ENCODE data around the gene HS6ST2.

DNA sequence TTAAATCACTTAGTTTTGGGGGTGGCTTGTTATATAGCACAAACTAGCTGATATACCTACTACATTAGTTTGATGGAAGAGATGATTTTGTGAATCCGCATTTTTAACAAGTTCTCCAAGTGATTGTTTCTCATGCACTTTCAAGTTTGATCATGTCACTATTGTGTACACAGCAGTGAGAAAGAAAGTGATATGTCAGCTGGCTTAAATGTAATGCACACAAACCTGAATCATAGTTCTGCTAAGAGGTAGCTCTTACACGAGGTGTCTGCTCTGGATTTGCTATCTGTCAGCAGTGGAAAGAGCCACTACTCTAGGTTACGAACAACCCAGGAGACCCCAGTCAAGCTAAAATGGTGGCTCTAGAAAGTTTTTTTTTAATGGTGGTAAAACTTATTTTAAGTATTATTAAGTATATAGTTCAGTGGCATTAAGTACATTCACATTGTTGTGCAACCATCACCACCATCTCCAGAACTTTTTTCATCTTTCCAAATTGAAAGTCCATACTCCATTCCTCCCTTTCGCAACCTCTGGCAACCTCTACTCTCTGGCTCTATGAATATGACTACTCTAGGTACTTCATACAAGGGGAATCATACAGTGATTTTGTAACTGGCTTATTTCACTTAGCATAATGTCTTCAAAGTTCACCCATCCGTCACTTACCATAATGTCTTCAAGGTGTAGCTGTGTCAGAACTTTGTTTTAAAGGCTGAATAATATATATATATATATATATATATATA lies 147.3 kb downstream of the HS6ST2 start:
- TF ChIP-seq, protein P1, sequence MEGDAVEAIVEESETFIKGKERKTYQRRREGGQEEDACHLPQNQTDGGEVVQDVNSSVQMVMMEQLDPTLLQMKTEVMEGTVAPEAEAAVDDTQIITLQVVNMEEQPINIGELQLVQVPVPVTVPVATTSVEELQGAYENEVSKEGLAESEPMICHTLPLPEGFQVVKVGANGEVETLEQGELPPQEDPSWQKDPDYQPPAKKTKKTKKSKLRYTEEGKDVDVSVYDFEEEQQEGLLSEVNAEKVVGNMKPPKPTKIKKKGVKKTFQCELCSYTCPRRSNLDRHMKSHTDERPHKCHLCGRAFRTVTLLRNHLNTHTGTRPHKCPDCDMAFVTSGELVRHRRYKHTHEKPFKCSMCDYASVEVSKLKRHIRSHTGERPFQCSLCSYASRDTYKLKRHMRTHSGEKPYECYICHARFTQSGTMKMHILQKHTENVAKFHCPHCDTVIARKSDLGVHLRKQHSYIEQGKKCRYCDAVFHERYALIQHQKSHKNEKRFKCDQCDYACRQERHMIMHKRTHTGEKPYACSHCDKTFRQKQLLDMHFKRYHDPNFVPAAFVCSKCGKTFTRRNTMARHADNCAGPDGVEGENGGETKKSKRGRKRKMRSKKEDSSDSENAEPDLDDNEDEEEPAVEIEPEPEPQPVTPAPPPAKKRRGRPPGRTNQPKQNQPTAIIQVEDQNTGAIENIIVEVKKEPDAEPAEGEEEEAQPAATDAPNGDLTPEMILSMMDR (IDR thresholded peaks at IDR 0.05; ENCODE audit: low read depth, low read length, poor library complexity, severe bottlenecking) = no peak
- no peak for TF ChIP-seq EZH2phosphoT487 (IDR thresholded peaks at IDR 0.05; ENCODE audit: borderline replicate concordance, low read length)

Data from DOHH2 (cell line).